ENCODE results near the gene SLC18A2.

DNA sequence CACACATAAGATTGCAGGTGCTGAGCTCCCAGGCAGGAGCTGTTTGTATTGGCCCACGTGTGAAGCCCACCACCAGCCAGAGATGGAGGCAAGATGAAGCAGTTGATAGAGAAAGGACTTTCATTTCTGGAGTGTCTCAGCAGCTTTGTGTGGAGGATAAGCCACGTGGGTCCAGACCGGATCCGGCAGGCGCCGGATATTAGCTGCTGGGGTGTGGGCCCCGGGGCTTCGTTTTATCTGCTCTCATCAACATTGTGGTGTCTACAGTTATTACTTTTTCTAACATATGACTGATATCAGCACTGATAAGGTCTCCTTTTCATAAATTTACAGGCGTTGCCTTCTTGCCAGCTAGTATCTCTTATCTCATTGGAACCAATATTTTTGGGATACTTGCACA lies 25.5 kb downstream of the SLC18A2 start:
- TF ChIP-seq EZH2 (optimal IDR thresholded peaks at IDR 0.05; ENCODE audit: low read depth, low read length): no peak
- TF ChIP-seq, protein P1, sequence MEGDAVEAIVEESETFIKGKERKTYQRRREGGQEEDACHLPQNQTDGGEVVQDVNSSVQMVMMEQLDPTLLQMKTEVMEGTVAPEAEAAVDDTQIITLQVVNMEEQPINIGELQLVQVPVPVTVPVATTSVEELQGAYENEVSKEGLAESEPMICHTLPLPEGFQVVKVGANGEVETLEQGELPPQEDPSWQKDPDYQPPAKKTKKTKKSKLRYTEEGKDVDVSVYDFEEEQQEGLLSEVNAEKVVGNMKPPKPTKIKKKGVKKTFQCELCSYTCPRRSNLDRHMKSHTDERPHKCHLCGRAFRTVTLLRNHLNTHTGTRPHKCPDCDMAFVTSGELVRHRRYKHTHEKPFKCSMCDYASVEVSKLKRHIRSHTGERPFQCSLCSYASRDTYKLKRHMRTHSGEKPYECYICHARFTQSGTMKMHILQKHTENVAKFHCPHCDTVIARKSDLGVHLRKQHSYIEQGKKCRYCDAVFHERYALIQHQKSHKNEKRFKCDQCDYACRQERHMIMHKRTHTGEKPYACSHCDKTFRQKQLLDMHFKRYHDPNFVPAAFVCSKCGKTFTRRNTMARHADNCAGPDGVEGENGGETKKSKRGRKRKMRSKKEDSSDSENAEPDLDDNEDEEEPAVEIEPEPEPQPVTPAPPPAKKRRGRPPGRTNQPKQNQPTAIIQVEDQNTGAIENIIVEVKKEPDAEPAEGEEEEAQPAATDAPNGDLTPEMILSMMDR (IDR thresholded peaks at IDR 0.05; ENCODE audit: low read length): no peak
- no peak for TF ChIP-seq EZH2phosphoT487 (IDR thresholded peaks at IDR 0.05; ENCODE audit: low read length)

Data from MM.1S (cell line).